Inflammatory macrophage treated with lipopolysaccharide for 4 hours (primary cell): Measurements from ENCODE around the gene ELL.
"Not testable (repeated sequence)": the region's sequence is repeated elsewhere in the genome, so short reads cannot be mapped to it uniquely, and the experiment has no call there.

Experiments
- DNase-seq: peaks from one replicate; pipeline ENCODE4 v3.0.0-alpha.2; 2020

ELL gene

GRCh38 chr19:18418483-18419194 is 103.2 kb downstream of the ELL start:
- peak; percentile 59 for DNase-seq

GRCh38 chr19:18418029-18418482 is 103.8 kb downstream of the ELL start:
- peak; percentile 33 for DNase-seq

GRCh38 chr19:18417250-18418028 is 104.4 kb downstream of the ELL start:
- DNase-seq = peak; percentile 30

- DNase-seq = peak; percentile 53
These were observed 105.1 kb downstream of the ELL start for GRCh38 chr19:18416778-18417249.

- DNase-seq = peak; percentile 60
These were observed 106.5 kb downstream of the ELL start for GRCh38 chr19:18415178-18415867.

- DNase-seq = no peak
These were observed 107.2 kb downstream of the ELL start for GRCh38 chr19:18414504-18415177.

GRCh38 chr19:18412610-18413239 is 109.1 kb downstream of the ELL start:
- no peak for DNase-seq

GRCh38 chr19:18408053-18408476 is 113.8 kb downstream of the ELL start:
- DNase-seq = peak; percentile 52

GRCh38 chr19:18406749-18407148 is 115.1 kb downstream of the ELL start:
- no peak for DNase-seq

- DNase-seq = not testable (repeated sequence)
These were observed 116.1 kb downstream of the ELL start for GRCh38 chr19:18405754-18406153.

- not testable (repeated sequence) for DNase-seq
These were observed 119.2 kb downstream of the ELL start for GRCh38 chr19:18402455-18403248.

GRCh38 chr19:18401580-18402112 is 120.2 kb downstream of the ELL start:
- peak; percentile 97 for DNase-seq

- peak; percentile 73 for DNase-seq
These were observed 122.9 kb downstream of the ELL start for GRCh38 chr19:18399008-18399407.

GRCh38 chr19:18397242-18398202 is 124.3 kb downstream of the ELL start, which contains the start of gene LRRC25:
TSS of gene LRRC25 (minus strand) at chr19:18397622. CDS start at chr19:18396963, 659 bp downstream.
- DNase-seq = peak; percentile 96

GRCh38 chr19:18396471-18397241 is 125.2 kb downstream of the ELL start:
- no peak for DNase-seq

GRCh38 chr19:18393836-18394235 is 128.0 kb downstream of the ELL start:
- DNase-seq = peak; percentile 94

GRCh38 chr19:18392926-18393325 is 128.9 kb downstream of the ELL start:
- DNase-seq = peak; percentile 82
